Fibroblast of upper back skin (primary cell): ENCODE results near the gene DOK3.

Source experiments
- DNase-seq: peaks from one replicate; pipeline ENCODE4 v3.0.0-alpha.2; 2013

The DOK3 gene

DNA sequence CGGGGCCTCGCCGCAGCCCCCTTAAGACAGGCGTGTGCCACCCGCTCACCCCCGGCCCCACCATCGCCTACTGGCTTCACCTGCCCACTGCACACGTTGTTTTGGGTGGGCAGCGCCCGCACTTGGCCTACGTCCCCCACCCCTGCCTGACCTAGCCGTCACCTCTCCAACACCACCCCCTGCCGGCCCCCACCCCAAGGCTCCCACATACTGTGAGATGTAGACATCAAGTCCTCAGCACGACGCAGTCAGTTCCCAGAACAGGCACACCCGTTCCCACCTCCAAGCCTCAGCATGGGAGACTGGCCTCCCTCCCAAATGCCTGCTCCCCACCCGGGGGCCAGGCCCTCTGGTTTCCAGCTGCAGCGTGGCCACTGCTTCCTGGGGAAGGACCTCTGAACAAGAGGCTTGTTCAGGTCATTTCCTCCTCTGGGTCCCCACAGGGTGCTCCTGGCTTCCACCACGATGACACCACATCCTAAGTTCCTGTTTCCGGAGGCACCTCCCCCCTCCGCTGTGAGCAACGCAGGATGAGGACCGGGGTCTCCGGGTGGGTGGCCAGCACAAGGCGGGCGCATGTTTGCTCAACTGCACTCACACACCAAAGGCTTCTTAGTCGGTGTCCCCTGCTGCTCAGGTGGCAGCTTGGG is 47.5 kb downstream of the DOK3 start:
- DNase-seq, result no peak

DNA sequence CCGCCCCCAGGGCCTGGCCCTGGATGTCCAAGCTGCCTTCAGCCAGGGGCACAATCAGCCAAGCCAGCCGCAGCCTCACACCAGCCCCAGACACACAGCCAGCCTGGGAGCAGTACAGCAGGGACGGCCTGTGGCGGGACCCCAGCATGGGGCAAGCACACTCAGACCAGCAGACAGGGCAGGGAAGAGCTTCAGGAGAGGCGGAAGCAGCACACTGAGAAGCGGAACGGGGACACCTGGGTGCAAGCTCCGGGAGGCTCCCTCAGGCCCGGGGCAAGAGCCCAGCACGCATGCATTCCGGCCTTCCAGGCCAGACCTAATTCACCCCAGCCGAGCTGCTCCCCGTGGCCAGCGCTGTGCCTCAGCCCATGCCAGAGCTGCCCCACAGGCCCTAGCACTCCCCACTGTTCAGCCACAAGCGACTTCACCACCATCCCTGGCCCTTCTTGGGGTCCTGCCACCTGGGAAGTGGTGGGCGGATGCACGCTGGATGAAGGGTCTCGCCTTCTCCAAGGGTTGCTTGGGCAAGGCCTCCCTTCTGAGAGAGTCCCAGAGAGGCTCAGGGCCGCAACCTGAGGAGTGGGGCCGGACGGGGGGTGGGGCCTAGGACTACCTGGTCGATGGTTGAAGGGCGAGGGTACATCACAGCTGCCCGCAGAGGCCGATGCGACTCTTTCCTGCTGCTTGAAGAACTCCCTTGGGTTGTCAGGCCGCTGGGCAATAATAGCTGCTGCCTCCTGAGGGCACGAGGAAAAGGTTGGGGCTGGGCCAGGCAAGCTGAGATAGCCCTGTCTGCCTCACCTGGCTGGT is 49.6 kb downstream of the DOK3 start:
- DNase-seq, result no peak

DNA sequence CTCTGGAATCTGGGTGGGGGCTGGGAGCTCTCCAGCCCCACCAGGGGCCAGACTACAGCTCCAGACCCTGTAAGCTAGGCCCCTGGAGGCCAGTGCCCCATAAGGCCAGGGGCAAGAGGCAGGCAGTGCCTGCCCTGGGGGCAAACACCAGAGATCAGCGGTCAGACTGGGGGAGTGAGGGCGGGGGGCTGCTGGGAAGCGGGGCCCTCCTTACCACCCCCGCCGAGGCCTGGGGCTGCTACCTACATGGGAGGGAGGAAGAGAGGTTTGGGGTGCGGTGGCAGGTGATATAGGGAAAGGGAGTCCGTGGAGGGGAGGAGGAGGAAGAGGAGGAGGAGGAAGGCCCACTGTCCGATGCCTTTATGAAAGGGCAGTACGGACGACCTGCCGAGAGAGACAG is 50.3 kb downstream of the DOK3 start:
- DNase-seq, result no peak

DNA sequence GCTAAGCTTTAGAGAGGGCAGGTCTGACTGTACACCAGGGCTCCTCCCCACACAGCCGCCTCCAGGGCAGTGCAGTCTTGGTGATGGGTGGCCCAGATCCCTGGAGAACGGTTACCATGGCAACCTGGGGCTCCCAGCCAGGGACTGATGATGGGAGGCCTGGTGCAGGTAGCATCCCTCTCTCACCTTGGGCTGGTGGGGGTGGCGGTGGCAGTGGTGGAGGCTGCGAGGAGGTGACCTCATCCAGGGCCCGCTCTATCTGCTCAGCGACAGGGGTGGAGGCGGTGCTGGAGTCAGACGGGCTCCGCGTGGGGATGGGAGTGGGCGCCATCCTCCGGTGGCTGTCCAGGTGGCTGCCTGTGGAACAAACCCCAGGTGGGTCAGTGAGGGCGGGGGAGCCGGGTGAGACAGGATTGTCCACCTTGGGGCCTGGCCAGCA is 50.7 kb downstream of the DOK3 start:
- DNase-seq, result peak; percentile 14

DNA sequence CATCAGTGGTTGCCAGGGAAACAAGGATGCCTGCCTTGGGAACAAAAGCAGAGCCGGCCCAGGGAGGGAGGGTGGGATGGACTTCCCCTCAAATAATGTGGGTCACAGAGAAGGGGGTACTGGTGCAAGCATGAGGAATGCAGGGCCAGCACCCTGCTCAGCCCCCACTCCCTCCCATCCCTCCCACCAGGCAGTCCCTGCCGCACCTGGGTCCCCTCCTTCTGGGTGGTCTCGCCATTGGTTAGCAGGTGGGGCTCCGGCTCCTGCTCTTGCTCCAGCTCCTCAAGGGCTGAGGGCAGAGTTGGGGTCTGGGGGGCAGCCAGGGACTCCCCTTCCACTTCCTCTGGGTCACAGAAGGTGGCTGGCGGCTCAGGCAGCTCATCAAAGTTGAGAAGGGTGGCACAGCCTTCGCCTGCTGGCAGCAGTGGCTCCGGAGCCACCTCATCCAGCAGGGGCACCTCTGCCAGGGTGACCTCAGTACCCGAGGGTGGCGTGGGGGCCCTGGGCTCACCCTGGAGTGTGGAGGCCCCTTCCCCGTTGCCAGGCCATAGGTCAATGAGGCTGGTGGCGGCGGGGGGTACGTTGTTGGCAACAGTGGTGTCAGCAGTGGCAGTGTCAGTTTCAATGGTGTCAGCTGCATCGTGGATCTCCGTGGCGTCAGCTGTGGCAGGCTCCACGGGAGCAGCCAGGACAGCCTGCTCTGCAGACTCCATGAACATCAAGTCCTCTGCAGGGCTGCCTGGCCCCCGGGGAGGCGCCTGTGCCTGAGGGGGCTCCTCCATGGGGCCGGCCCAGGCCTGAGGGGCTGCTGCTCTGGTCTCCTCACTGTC is 51.6 kb downstream of the DOK3 start:
- no peak for DNase-seq

DNA sequence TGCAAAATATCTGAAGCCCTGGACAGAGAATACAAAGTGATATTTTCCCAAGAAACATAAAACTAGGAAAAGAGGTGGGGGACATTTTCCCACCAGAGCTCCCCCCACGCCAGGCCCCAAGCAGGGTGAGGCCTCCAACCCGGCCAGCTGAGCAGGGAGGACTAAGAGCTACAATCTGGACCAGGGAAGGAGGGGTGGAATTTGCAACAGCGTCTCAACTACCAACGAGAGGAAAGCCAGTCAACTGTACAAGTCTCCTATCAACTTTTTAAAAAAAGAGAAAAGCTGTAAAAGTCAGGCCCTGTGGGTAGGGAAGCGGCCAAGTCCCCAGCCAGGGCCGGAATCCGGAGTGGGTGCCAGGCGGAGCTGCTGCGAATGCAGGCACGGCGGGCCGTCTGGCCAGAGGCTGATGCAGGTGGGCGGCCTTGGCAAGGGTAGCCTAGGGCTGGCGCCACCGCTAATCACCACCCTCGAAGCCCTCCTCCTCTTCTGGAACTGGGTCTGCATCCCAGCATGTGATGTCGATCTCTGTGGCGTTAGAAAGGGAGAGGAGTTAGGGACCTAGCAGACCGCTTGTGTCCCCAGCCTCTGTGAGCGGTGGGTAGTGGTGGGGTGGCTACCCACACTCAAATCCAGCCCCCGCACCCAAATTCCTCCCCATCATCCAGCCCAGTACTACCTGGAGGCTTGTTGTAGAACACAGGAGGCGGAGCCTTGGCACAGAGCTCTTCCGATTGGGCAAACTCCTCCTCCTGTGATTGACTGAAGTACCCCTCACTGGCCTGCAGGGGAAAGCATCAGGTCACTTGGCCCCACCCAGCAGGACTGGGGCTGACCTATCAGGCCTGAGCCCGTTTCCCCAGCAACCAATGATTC is 52.4 kb downstream of the DOK3 start:
- peak; percentile 96 for DNase-seq

DNA sequence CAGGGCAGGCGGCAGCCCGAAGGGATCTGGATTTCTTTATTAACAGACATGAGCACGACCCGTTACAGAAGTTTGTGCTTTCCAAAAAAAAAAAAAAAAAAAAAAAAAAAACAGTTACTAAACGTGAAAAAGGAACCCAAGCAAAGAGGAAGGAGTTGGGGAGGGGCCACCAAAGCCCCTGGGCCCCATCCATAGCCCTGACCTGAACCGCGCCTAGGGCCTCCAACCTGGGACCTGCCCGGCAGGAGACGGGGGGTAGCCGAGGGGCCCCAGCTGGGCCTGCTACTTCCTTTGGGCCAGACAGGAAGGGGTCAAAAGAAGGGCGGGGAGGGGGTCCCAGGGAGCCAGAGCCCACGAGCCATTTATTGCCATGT is 53.0 kb downstream of the DOK3 start:
- DNase-seq, result no peak

DNA sequence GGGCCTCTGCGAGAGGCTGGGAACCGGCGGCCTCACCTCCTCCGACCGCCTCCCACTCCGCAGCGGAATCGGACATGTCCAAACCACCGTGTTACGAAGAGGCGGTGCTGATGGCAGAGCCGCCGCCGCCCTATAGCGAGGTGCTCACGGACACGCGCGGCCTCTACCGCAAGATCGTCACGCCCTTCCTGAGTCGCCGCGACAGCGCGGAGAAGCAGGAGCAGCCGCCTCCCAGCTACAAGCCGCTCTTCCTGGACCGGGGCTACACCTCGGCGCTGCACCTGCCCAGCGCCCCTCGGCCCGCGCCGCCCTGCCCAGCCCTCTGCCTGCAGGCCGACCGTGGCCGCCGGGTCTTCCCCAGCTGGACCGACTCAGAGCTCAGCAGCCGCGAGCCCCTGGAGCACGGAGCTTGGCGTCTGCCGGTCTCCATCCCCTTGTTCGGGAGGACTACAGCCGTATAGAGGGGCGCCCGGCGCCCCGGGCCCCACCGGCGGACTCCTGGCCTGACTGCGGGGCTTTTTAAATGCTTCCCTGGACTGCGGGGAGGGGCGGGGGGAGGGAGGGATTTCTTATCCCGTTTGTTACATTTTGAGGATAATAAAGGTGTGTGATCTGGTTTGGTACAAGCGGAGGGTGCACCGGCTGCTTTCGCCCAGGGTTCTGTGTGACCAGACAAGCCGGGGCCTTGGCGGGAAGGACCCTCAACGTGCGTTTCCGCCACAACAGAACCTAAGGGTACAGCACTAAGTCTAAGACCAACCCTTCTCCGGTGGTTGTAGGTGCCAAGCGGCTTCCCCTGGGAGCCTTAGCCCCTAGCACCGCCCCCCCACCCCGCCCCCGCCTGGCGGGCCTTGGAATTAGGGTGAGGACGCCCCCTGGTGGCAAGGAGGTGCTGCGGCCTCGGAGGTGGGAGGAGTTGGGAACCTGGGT is 53.7 kb downstream of the DOK3 start:
- peak; percentile 85 for DNase-seq

DNA sequence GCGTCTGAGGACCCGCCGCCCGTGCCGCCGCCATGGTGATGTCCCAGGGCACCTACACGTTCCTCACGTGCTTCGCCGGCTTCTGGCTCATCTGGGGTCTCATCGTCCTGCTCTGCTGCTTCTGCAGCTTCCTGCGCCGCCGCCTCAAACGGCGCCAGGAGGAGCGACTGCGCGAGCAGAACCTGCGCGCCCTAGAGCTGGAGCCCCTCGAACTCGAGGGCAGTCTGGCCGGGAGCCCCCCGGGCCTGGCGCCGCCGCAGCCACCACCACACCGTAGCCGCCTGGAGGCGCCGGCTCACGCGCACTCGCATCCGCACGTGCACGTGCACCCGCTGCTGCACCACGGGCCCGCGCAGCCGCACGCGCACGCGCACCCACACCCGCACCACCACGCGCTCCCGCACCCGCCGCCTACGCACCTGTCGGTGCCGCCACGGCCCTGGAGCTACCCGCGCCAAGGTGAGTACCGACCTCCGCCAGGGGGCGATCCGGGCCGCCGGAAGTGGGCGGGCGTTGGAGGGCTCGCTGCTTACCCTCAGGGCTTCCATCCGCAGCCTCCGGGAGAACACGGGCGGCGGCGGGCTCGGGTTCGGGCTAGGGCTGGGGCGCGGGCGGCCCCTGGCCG is 54.5 kb downstream of the DOK3 start:
- DNase-seq, result peak; percentile 65

DNA sequence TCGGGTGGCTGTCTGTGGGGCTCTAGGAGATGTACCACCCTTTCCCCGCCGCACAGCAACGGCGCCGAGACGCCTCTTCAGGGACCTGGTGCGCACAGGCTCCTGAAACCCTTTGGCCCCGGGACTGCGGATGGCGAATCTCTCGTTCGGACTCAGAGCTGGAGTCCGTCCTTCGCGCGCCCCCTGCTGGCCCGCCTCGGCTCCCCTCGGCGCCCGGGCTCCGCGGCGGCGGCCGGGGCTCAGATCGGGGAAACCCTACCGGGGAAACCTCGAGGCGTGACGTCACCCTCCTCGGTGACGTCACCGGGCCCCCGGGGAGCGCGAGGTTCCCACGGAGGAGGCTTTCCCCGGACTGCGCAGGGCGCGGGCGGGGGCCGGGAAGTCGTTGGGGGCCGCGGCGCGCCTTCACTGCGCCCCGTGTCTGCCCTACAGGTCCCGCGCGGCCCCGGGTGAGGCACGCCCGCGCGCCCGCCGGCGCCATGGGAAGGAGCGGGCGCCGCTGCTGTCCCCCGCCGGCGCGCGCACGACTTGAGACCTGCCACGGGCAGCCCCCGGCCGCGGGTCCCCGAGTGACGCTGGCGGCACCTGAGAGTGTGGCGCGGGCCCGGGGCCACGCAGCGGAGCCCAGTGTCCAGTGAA is 55.1 kb downstream of the DOK3 start:
- peak; percentile 85 for DNase-seq

DNA sequence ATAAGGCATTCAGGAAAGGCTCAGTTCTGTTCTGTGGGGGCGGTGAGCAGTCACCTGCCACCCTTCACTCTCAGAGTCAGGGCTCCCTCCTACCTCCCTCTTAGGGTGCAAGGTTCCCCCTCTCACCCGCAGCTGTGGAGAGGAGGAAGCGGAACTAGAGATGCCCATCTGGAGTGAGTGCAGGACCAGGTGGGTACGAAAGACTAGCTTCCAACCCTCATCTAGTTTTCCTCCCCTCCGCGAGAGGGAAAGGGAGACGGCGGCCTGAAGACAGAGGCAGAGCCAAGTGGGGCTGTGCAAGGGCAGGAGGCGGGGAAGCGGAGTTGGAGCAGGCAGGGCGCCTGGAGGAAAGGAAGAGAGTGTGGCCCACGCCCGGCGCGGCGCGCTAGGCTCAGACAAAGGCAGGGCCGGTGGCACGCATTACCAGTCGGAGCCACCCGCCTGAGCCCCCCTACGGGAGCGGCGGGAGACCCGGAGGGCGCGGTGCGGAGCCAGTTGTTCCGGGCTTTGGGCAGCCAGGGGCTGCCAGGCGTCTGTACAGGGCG is 55.7 kb downstream of the DOK3 start:
- DNase-seq, result no peak

DNA sequence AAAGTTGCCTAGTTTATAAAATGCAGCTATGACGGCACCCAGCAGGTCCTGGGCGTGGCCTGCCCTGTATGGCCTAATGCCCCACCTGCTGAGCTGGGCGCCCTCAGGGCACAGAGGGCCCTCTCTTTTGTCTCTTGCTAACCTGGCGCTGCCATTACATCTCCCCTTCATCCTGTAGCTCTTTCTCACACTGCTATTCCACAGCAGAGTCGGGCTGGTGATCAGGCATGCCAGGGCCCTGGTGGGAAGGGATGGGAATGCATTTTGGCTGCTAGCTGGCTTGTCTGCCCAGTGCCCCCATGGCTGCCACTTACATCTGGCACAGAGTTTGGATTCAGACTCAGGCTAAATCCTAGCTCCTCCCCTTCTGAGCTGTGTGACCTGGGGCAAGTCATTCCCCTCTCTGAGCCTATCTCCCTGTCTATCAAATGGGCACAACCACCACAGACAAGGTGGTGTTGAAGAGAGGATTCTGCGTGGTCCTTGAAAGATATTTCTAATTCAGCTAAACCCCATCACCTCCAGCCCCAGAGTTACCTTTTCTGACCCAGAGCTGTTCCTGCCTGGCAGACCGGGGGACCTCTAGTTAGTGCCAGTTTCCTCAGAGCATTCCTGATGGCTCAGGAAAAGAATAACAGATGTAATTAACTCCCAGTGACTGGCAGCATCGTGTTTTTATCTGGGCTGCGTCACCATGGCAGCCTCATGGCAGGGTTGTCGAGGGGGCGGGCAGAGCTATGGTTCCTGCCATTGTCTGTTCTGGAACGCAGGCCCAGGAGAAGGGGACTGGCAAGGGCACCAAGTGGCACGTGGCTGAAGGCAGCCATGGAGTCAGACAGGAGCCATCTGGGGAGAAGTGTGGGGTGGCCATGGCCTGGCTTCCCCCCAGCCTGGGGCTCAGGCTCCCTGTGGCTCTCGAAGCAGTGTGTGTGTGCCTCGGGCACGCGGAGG is 56.7 kb downstream of the DOK3 start:
- no peak for DNase-seq
